Stimulated activated CD4-positive, alpha-beta T cell treated with anti-CD3 and anti-CD28 coated beads, Interleukin-1b, Interleukin-23, amount 100 ng/mL, for 1 hour (primary cell): Measurements from ENCODE around the gene PCDH15.

Experiments
- DNase-seq, 2 donors: peaks; one replicate each; pipeline ENCODE4 v3.0.0-alpha.2; 2020; ENCODE audit warnings: low read depth in 2 of 2

The PCDH15 gene

DNA sequence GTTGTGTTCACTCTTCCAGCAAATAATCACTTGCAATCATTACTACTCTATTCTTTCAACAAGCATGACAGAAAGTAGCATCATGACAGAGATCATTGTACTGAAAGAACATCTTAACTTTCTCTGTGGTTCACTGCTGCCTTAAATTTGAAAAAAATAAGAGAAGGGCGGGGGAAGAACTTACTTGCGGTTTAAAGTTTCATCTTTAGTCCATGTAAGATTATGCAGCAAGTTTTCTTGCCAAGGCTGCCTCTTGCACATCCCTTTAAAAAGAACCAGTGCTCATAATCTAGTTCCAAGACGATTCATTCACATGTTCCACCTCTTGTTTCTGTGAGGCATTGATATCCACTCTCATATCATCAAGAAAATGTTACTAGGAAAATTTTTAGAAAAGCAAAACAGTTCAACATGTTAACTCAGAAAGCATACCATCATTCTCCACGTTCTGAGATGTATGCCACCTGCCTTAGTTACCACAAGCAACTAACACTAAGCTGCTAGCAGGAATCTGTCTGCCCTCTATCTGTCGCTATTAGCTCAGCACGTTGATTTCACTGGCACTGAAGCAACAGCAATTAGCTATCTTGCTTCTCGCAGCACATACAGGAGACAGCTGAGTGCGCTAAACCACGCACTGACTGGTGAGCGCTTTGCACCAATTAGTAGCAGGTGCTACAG lies at the start of gene PCDH15:
TSS of gene PCDH15 (minus strand) at position 491 of the 681 bp plus-strand sequence. CDS start 136,969 bp downstream, outside the sequence.
- DNase-seq = no peak

DNA sequence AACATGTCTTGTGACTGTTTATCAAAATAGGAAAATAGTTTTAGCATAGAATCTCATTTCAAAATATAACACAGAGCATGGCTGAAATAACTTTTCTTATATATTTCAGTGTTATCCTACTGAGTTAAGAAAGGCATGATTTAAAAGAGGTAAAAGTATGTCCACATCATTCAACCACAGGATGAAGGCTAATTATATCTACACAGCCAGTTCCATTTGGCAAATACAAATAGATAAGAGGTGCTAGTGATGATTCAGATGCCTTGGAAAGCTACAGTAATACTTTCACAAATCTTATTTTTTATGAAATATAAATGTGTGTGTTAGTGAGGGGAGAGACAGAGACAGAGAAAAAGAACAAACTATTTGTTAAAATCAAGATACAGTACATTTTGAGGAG lies 42.9 kb upstream of the PCDH15 start:
- DNase-seq = no peak

- no peak for DNase-seq
These were observed 42.1 kb upstream of the PCDH15 start for GRCh38 chr10:54843085-54843646.

DNA sequence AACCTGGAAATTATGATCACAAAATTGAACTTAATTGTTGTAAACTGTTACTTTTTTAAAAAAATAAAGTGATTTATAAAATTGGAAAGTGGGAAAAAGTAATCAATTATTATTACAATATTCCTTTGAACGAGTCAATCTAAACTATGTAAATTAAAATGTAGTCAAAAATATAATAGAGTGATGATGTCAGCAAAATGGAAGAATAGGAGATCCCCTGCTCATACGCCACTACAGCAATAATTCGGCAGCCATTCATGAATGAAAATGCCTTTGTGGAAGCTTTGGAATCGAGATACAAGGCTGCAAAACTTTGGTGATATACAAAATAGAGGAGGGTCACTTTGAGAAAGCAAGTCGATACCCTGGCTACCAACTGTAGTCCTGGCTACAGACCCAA lies 36.4 kb upstream of the PCDH15 start:
- no peak for DNase-seq

DNA sequence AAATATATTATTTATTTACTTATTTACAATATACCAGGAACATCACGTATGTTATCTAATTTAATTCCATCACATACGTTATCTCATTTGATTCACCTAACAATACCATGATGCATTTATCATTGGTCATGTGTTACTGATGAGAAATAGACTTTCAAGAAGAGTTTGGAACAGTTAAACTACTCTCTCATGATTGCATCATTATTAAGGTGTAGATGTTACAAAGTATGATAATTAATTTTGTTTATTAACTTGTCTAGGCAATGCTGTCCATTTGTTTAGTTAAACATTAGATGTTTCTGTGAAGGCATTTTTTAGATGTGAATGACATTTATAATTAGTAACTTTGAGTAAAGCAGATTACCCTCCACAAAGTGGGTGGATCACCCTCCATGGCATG lies 32.0 kb upstream of the PCDH15 start:
- DNase-seq = no peak

- DNase-seq = no peak
These were observed 26.0 kb upstream of the PCDH15 start for GRCh38 chr10:54826994-54827560.

- no peak for DNase-seq
These were observed 14.6 kb upstream of the PCDH15 start for GRCh38 chr10:54815583-54815982.

GRCh38 chr10:54808186-54808935 lies 7.3 kb upstream of the PCDH15 start:
- DNase-seq = no peak

DNA sequence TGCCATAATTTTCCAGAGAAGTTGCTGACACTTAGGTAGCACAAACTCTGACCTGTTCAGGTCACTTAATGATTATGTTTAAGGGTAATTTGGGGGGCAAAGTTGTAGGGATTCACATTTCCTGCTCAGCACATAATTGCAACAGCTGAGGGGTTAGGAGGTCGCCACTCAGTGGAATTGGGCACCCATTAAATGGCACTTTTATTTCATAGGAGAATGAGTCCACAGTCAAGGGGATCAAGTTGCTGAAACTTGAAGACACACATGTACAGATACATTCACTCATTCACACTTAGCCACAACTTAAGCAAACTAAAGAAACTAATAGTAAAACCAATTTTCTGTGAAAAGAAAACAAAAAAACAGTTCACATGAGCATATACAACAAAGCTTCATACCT lies 1.5 kb downstream of the PCDH15 start:
- no peak for DNase-seq

DNA sequence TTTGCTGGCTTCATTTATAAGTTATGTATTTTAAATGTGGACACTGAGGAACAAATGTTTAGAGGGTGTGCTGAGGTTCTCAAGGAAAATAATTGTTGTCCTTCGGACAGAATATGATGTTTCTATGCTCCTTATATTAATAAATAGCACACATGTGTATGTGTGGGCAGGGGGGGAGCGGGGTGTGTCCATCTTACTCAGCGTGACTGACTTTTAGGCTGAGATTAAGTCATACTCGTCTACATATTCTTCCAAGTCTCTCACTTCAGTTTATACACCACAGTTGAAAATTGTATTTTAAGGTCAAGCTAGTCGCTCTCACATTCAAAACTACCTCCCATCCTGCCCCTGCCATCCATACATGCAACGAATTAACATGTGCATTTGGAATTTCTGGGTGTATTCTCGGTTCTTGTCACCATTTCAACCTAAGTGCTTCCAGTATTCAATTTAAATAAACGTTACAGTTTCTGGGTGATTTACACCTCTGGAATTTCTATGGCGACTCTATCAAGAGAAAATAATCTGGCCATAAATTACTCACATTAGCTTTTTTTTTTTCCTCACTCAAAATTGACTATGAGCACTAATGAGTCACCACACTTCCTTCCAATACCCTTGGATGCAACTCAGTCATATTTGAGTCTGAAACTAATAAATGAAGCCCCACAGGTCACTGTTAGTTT lies 3.3 kb downstream of the PCDH15 start:
- DNase-seq = no peak

DNA sequence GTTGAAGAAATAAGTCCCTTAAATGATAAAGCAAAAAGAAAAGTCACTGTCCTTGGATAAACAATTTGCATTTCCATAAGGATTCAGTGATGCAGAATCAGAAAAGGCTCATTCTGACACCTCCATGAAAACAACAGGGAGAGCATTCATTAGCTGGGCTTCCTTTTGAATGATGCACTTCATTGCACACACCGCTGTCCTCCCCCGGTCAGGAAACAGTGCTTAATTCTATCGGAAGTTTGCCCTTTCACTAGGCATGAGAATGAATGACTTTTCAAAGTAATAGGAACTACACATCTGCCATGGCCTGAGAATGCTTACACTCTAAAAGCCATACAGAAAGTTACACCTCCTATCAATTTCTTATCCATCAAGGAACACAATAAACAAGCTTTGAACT lies 4.2 kb downstream of the PCDH15 start:
- no peak for DNase-seq

DNA sequence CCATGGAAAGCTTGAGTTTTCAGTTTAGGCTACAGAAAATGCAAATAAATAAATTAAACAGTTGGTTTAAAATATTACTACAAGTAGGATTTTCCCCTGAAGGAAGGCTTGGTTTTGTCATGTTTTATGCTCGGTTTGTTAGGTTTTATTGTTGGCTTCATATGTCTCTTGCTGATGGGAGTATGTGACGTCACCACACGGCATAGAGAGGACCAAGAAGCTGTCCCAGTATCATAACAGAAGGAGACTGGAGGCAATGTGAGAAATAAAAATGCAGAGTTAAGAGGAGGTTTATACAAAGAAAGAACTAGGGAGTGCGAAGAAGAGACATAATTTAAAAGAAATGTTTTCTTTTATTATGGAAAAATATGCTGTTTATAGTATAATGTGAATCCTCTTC lies 24.4 kb downstream of the PCDH15 start:
- DNase-seq = no peak

- no peak for DNase-seq
These were observed 28.4 kb downstream of the PCDH15 start for GRCh38 chr10:54772468-54773122.

DNA sequence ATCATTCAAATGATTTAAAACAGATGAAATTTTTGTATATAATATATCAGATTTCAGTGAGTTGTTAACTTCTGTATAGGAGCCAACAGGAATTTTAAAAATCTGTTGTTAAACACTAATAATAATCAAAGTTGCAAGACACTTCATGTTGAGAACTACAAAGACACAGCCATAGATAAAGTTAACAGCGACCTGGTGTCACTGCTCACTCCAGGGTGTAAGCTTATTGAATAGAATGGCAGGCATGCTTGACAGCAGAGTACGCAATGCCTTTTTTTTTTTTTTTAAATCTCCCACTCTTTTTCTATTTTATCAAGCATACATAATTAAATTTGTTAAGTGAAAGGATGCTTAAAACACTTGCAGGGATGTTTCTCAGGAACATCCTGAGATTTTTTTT lies 32.0 kb downstream of the PCDH15 start:
- no peak for DNase-seq

GRCh38 chr10:54758791-54759190 lies 42.2 kb downstream of the PCDH15 start:
- DNase-seq = no peak

DNA sequence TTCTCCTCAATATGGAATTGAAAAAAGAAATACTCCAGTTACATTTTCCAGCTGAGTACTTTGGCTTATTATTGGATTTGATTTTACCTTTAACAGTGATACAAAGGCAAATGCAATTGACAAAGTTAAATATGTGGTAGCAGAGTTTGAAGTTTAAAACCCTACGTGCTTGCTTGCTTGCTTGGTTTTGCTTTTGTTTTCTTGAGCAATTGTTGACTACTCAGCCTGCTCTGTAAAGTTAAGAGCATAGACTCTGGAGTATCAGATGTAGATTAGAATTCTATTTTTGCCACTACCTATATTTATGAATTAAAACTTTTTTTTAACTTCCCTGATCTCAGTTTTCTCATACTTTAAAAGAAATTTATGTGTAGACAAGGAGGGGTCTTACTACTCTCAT lies 51.4 kb downstream of the PCDH15 start:
- no peak for DNase-seq

- no peak for DNase-seq
These were observed 55.6 kb downstream of the PCDH15 start for GRCh38 chr10:54745436-54745835.

DNA sequence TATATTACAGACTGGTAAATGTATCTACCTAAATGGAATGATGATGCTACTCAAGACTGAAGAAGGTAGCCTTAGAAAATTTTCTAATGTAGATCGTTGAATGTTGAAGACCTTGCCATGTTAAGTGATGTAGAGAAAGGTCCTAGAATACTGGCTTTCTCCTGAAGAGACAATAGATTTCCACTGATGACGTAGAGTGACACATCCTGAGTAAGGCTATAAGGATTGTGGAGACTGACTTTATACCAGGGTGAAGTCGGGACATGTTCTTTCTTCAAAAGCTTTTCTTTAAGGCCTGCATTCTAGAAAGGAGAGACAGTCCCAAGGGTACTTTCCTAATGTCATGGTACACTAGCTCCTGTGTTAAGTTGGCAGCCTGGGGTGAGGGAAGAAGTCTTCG lies 58.6 kb downstream of the PCDH15 start:
- DNase-seq = no peak

DNA sequence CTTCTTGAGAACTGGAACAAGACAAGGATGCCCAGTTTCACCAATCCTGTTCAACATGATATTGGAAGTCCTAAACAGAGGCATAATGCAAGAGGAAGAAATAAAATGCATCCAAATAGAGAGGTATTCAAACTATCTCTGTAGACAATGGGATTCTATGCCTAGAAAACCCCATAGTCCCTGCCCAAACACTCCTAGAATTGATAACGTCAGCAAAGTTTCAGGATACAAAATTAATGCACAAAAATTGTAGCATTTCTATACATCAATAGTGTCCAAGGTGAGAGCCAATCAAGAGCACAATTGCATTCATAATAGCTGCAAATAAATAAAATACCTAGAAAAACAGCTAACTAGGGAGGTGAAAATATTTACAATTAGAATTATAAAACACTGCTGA lies 72.5 kb downstream of the PCDH15 start:
- DNase-seq = no peak

DNA sequence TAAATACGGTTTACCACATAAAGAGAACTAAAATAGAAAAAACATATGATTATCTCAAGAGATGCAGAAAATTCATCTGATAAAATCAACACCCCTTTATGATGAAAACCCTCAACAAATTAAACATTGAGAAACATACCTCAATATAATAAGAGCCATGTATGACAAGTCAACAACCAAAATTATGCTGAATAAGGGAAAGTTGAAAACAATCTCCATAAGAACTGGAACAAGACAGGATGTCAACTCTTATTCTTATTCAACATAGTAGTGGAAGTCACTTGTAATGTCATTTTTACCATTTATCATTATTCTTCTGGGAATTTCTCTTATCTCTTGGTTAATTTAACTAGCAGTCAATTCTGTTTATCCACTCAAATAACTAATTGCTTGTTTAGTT lies 79.0 kb downstream of the PCDH15 start:
- no peak for DNase-seq

DNA sequence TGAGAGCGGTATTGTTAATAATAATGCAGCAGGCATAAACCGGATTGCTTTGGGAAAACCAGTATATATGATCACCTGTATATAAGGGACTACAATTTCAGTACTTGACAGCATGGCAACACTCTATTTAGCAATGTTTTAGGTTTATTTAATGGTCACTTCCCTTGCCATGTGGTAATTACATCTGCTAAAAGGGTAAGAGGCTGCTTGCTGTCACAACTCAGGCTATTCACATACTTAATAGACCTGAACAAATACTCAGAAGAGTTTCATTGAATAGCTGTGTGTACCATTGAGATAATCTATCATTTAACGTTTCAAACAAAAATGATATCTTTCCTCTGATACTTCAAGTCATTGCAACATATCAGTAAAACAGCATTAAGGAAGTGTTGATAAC lies 90.1 kb downstream of the PCDH15 start:
- no peak for DNase-seq

- DNase-seq = no peak
These were observed 92.4 kb downstream of the PCDH15 start for GRCh38 chr10:54708591-54708990.
